NCI-H2196 treated with DMSO at 0.1 percent for 48 hours (cell line): ENCODE data around the gene C4orf50.
"Not testable (repeated sequence)": the region's sequence is repeated elsewhere in the genome, so short reads cannot be mapped to it uniquely, and the experiment has no call there.

Source experiments
- DNase-seq: peaks from one replicate; lab custom pipeline; 2025; ENCODE audit not compliant: unreplicated experiment; lab: John Stamatoyannopoulos, UW

The C4orf50 gene

DNA sequence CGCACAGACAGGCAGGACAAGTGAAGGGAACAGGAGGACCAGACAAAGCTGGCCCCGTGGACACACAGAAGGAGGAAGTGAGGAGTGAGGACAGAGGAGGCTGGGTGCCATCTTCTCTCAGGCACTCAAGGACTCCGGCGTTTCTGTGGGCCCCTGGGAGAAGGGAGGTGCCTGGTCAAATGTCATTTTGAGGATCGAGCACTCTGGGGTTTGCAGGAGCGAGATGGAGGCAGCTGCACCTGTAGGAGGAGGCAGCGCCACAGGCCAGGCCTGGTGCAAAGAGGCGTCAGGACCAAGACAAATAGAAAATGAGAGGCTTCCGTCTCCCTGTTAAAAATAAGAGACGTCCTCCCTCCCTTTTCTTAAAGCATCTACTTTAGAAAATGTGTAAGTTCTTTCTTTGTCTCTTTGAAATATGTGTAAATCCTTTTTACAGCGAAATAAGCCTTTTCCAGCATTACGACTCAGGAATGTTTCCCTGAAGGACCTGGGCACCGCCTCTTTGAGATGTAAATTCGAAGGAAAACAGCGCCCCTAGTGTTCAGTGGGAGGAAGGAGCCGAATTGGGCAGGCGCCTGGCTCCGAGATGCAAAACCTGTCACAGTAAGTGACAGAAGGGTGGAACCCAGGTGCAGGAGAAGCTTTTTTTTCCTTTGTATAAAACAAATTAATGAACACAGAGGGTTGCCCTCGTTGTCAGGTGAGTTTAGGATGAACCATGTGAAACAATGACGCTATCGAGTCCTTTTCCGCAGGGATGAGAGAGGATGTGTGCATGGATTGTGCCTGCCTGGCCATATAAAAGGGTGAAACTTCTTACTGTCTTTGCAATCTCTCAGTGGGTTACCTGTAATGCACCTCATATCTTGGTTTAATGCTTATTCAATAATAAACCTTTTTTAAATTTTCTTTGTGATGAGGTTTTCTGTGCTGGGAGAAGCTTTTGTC is 1.4 kb upstream of the C4orf50 start:
- peak; percentile 17 for DNase-seq

DNA sequence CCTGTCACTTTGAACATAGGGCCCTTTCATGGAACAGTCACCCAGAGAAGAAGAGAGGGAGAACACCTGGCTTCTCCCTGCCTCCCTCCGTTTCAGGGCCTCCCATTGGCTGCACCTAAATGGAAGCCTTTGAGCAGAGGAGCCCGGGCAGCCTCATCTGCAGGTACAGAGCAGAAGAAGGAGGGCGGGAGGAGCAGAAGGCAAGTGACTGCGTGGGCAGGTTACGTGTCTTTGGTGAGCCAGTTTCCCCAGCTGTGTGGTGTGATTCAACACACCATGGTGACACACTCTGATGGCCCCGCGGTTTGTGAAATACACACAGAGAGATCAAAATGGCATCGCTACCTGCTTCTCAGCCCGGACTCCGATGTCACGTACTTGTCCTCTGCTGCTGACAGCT is 431 bp downstream of the C4orf50 start:
- no peak for DNase-seq

DNA sequence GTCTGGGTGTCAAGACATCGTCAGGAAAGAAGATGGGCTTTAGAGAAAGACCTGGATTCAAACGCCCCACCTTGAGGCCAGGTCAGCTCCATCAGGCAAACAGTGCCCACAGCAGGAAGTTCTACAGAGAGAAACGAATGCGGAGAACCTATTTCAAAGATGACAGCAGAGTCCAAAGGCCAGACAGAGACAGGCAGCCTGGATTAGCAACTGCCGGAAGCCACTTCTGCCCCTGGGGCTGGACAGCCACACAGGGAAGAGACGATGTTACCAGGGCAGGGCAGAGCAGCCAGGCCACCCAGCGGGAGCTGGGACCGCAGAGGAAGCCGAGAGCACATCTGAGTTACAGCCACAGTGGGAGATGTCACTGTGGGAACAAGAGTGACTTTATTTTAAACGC is 1.2 kb downstream of the C4orf50 start:
- DNase-seq, result no peak

DNA sequence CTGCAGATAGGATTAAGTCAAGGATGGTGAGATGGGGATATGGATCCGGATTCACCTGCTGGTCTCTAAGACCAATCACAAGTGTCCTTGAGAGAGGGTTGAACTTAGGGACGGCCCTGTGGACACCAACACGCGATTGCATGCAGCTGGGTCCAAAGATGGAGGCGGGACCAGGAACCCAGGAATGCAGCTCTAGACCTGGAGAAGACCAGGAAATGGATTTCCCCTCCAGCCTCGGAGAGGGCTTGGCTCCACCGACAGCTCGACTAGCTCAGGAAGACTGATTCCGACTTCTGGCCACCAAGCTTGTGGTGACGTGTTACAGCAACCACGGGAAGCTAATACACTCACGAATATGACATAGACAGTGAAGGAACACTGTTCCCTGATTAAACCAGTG is 4.7 kb downstream of the C4orf50 start:
- no peak for DNase-seq

DNA sequence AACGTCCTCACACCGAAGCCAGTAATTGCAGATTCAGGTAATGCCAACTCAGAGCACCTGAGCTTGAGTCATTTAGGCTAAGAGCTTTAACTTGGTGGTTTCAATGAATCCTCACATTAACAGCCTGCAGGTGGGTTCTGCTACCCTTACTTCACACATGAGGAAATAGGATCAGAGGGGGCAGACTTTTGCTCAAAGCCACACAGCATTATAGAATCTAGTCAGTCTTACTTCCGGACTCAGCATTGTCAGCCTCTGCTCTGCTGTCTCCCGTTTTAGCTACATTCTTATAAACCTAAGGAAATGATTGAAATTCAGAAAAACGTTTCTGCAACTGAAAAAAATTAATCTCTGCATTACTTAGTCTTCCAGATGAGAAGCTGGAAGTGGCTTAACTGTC is 6.0 kb downstream of the C4orf50 start:
- no peak for DNase-seq

DNA sequence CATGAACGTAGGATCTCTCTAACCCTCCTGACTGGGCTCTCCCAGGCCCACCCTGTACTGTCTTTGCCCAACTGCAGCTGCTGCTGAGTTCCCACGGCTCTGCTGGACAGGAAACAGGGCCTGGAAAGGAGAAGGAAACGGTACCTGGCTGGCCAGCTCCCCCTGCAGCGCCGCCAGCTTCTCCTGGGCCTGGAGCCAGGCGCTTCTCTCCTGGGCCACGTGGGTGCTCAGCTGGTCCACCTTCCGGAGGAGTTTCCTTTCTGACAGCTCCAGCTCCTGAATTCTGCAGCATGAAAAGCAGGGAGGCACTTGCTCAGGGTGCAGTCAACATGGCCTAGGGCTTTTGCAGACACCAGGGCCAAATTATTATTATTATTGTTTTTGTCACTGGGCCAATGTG is 6.5 kb downstream of the C4orf50 start:
- peak; percentile 83 for DNase-seq

DNA sequence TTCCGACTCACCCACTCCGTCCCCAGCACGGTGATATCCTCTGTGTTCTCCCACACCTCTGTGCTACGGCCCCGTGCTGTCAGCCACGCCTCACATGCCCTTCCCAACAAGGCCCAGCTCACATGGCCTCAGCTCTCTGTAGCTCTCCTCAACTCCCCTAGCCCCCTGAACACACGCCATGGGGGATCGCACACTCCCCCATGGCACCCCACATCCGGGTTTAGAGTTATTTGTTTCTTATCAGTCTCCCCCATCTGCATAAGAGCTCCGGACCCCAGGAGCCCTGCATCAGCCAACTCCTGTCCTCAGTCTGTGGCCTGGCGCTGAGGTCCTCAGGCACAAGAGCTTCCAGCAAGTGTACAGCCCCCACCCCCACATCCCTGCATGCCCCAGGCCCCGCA is 7.0 kb downstream of the C4orf50 start:
- DNase-seq, result no peak

DNA sequence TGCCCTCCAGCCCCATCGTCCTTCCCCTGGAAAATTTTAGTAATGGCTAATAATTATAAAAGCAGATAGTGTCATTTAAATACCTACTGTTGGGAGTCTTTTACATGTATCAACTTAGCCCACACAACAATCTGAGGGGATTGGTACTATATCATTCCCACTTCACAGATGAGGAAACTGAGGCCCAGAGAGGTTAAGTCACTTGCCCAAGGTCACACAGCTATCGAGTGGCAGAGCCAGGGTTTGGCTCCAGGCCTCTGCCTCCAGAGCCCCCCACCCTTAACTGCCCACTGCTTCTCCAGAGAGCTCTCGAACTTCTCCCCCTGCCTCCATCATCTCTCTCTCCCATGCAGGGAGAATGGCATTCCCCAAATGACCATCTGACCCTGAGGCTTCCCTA is 7.4 kb downstream of the C4orf50 start:
- no peak for DNase-seq

DNA sequence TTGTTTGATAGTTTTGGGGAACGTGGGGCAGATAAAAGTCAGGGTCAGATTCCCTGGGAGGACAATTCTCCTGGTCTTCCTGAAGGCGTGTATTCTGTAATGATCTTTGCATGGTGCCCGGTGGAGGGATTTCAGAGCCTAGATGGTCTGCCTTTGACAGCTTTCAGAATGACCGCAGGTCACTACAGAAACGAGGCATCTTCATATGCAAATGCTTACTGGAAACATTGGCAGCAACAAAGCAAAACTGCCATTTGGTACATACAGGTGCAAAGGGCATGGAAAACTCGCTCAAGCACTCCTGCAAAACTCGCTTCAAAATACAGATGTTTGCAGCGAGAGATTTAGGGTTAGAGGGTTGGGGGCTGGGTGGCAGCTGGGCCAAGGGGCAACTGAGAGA is 8.8 kb downstream of the C4orf50 start:
- DNase-seq, result no peak

DNA sequence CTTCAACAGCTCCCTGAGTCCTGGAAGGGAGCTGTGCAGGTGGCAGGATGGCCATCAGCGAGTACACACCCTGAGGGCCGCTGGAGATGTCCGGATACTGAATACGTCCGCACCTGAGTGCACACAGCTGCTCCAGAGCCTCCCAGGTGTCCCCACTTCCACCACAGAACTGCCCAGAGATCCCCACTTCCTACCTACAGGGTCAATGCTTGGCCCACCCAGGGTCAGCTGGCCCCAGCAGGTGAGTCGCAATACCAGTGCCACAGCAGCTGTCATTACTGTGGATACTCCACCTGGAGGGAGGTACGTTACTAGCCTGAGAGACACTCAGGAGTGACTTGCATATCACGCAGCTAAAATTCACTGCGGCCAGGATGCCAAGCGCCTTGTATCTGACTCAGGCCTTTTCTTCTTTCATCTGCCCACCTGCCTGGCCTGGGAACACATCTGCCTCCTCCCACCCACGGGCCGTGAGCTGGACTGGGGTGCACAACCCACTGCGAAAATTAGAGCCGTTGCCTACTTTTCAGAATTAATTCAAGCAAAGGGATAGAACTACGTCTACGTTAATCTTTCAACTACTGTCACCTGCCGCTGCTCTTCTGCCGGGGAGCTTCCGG is 9.4 kb downstream of the C4orf50 start:
- DNase-seq, result no peak

DNA sequence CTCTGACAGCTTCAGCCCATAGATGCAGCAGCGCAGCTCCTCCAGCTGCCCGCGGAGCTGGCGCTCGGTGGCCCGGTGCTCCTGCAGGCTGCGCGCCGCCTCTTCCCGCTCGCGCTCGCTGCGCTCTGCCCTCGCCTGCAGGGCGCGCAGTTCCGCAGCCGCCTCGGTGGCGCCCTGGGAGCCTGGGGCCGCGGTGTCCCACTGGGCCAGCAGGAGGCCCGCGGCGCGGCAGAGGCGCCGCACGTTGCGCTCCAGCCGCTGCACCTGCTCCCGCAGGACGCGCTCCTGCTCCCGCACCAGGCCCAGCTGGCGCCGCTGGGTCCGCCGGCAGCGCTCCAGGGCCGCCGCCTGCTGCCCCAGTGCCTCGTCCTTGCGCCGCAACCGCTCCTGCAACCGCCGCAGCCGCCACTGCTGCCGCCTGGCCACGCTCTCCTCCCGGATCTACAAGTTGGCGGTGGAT is 10.1 kb downstream of the C4orf50 start:
- DNase-seq, result no peak

DNA sequence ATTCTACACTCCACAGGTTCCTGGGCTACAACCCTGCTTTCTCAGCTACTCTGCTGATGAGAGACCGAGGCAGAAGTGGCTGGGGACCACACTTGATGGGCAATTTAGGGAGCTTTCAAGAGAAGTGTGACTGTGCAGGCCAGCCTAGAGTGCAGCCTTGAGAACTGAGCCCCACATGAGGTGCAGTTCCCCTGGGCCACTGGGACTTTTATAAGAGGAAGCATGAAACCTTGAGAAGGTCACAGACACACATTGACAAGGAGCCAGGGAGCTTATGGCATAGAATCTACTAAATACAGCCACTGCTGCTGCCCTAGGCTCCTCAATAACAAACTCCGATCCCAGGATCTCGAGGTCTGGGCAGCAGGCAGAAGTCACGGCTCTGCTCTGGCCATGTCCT is 13.1 kb downstream of the C4orf50 start:
- DNase-seq, result no peak

DNA sequence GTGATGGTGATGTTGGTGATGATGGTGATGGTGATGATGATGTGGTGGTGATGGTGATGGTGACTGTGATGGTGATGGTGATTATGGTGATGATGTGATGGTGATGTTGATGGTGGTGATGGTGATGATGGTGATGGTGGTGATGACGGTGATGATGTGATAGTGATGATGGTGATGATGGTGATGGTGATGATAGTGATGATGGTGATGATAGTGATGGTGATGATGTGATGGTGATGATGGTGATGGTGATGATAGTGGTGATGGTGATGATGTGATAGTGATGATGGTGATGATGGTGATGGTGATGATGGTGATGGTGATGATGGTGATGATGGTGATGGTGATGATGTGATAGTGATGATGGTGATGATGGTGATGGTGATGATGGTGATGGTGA is 14.7 kb downstream of the C4orf50 start:
- DNase-seq, result not testable (repeated sequence)

DNA sequence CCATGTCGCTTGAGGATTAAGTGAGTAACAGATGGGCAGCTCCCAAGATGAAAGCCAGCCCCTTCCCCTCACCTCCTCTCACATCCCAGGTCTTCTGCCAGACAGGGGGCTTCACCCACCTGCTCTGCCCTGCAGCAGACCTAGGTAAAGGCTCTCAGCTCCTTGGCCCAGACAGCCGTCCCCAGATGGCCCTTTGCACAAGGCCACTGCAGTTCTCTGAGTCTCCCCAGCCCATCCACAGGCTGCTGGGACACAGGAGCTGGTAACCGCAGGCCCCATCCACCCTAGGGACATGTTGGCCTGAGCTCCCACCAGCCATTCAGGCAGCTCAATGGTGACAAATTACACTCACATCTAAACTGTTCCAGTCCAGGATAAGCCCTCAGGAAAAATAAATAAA is 15.3 kb downstream of the C4orf50 start:
- DNase-seq, result no peak

DNA sequence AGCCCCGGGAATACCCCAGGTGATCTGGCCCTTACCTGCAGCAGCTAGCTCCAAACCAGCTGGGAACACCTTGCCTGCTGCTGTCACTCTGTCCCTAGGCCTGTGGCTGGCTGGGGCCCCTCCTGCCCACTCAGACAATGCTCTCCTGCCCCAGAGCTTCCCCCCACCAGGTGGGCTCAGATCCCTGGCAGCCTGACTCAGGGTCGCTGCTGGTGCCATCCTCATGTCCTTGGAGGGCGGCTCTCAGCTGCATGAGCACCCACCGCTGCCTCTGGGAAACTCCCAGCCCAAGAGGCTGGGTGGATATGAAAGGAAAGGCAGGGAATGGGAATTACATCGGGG is 15.8 kb downstream of the C4orf50 start:
- no peak for DNase-seq

DNA sequence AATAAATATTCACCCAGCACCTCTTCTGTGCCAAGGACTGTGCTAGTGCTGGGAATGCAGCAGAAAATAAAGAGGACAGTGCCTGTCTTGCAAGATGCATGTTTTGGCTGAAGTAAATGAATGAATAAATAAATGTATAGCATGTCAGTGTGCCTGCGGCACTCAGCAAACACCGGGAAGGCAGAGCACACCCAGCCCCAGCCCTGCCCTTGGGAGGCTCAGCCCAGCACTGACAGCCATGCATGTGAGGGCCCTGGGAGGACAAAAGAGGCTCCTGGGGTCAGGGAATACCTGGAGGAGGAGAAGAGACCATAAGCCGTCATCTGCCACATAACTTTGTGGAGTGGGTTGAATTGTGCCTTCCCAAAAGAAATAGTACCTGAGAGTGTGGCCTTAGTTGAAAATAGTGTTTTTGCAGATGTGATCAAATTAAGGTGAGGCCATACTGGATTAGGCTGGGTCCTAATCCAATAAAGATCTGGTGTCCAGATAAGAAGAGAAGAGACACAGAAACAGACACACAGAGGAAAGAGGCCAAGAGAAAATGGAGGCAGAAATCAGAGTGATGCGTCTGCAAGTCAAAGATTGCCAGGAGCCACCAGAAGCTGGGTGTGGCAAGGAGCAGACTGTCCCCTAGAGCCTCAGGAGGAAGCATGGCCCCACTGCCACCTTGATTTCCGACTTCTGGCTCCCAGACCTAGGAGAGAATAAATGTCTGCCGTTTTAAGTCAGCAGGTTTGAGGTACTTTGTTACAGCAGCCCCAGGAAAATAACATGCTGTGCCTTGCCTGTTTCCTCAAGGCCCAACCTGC is 16.3 kb downstream of the C4orf50 start:
- DNase-seq, result no peak

DNA sequence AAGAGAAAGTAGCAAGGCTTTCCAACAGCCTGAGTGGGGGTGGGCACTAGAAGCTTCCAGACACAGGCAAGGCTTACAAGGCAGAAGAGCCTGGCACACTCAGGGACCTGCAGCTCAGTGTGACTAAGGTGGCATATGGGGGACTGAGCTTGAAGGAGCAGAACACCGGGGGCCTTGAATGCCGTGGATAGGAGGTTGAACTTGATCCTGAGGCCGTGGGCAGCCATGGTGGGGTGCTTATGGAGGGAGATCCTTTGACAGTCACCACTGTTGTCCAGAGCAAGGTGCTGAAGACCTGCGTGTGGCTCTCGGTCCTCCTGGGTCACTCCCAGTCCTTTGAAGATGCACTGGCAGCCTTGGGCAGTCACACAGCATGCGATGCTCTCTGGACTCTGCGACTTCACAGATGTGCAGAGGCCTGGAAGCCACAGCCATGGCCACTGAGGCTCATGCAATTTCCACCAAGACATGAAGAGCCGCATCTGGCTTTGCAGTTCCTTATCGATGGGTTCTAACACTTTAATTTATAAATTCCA is 18.3 kb downstream of the C4orf50 start:
- DNase-seq, result no peak

DNA sequence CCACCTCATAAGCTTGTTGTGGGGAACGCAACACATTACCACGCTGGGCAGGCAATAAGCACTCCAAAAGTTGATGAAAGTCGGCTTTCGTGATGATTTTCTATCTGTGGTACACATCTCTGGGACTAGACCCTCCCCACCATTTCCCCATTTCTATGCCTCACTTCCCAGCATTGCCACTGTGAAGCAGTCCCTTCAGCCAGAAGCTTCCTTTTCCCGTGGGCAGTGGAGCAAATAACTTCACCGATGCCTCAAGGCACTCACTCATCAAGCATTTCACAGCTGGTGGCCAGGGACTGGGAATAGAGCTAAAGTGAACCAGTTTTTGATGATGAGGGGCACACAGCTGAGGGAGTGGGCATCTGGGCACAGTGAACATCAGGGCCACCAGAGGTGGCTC is 18.9 kb downstream of the C4orf50 start:
- DNase-seq, result no peak

DNA sequence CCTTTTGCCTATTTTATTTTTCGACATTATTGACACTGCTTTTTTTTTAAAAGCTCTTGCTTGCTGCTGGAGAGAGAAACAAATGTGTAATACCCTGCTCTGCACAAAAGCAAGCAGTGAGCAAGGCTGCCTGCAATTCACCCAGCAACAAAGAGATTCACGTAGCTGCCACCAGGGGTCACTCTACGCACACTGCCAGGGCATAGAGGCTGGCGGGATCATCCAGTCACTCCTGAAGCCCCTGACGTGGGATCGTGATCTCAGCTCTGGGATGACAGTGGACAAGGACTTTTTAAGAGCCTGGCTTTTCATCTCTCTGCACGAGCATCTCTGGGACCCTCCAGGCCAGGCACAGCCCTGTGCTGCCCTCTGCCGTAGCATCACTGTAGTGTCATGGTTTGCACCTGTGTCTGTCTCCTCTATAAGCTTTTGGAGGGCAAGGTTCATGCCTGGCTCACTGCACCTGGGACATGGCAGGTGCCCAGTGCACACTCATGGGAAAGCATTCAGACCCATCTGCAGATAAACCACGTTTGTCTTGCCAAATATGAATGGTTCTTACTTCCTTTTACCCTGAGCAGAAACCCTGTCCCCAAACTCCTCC is 19.8 kb downstream of the C4orf50 start:
- DNase-seq, result peak; percentile 67

DNA sequence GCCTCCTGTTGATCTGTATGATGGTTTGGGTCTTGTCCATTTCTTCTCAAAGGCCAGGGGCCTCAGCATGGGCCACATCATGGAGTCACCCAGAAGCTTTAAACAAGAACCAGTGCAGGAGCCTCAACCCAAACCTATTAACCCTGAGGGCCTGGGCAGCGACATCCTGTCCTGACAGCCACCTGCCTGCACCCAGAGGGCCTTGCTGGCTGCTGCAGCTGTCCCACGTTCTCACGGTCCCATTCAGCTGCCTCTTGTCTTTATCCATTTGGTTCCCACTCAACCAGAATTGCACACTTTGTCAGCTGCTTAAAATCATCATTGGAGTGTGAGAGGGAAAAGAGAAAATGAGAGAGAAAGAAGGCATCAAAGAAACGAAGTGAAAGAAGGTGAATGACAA is 21.6 kb downstream of the C4orf50 start:
- no peak for DNase-seq
